RCC 7860 (cell line): ENCODE data around the gene M6PR.

Experiments
- DNase-seq: peaks from one replicate; pipeline ENCODE4 v3.0.0-alpha.2; 2015; ENCODE audit warnings: low spot score
- FAIRE-seq: peaks from 2 replicates; lab custom pipeline; 2012; peaks lifted over from hg19 to GRCh38; lab: Jason Lieb, UNC

Gene M6PR

DNA sequence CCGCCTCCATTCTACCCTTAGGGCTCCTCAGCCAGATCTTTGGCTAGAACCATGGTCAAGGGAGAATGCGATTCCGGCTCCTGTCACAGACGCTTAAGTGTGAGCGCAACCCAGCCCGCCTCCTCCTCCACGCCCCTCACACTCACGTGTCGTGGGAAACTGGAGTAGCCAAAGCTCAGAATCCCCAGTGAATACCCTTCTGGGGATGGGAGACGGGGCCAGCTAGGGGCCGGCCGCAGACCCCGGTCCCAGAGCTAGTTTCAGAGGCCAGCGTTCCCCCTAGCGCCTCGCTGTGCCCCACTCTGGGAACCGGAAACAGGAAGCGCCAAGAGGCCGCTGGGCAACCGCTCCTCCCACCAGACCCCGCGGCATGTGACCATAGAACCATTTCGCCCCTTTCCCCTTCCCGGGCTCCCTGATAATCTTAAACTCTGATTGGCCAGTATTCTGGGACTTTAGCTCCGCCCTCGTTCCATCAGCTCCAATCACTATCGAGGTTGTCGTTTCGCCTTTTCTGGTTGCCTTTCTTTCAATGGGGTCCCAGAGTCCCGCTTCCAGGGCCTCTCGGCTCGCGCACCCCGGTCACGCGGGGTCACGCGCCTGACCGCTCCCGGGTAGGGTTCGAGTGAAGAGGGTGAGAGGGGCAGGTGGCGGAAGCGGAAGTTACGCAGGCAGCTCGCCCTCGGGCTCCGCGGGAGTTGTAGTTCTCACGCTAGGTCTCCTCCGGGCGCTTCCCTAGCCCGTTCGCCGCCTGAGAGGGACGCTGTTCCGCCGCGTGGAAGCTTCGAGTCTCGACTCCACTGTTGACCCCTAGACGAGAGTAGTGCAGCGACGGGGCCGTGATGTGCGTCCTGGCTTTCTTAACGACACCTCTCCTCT is at the start of gene M6PR:
Gene M6PR, minus strand, starts transcription at position 304 of the 879 bp plus-strand sequence. CDS start 3,241 bp downstream, outside the sequence.
- DNase-seq (peak; percentile 86), FAIRE-seq (peak; percentile 82)

DNA sequence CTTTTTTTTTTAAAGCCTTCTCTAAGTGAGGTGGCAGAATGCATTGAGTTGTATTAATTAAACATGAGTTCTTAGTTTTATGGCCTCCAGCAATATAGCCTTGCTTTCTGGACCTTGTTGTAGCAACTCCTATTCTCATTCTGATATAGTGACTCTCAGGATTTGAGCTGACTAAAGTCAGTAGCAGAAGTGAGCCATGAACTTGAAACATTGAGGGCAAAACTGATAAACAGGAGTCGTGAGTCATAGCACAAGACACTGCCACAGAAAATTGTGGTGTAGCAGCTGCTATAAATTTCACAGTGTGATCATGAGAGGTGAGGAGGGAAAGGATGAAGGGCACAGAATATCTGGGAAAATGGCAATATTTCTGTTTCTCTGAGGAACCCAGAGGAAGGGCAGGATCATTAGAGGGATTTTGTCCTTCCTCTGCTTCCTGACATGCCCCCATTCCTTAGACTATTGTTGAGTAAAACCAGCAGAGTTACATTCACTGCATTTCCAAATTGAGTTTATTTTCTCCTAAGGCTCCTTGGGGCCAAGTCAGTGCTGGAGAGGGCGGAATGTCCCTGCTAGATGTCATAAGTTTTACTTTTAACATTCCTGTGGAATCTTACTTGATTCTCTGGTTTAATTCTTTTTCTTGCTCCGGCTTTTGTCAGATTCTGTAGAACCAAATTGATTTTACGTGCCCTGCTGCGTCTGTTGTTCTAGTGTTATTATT is 47.4 kb upstream of the M6PR start:
- FAIRE-seq (no peak), DNase-seq (peak; percentile 10)

DNA sequence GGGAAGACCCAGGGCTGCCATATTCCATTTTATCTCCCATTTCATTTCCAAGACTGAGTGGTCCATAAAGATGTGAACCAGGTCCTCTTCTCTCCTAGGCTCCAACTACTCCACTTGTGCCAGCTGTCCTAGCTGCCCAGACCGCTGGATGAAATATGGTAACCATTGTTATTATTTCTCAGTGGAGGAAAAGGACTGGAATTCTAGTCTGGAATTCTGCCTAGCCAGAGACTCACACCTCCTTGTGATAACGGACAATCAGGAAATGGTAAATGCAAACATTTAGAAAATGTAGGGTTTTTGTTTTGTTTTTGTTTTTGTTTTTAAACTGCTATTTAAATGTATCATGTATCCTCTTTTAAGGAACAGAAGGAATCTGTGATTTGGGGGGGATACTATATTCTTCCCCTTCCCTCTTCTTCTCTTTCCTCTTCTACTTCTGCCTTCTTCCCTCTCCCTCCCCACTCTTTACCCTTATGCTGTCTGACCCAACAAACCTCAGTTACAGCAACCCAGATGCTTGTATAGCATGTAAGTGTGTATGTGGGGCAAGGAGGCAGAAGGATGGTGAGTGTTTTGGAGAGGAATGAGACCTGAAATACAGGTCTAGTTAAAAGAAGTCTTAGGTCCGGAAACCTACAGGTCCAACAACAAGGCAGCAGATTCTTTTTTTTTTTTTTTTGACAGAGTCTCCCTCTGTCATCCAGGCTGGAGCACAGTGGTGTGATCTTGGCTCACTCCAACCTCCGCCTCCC is 45.8 kb upstream of the M6PR start:
- no peak for DNase-seq
- no peak for FAIRE-seq

DNA sequence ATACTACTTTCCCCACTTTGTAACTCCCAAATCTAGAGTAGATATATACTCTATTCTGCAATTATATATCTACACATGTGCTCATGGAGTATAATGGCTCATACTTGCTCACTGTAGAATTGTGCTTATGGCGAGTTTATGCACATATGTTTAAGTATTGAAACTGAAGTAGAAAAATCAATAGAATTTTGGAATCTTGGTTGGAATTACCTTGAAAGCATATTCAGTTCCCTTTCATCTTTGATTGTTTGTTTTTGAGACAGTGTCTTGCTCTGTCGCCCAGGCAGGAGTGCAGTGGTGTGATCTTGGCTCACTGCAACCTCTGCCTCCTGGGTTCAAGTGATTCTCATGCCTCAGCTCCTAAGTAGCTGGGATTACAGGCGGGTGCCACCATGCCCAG is 44.4 kb upstream of the M6PR start:
- FAIRE-seq (no peak), DNase-seq (no peak)

DNA sequence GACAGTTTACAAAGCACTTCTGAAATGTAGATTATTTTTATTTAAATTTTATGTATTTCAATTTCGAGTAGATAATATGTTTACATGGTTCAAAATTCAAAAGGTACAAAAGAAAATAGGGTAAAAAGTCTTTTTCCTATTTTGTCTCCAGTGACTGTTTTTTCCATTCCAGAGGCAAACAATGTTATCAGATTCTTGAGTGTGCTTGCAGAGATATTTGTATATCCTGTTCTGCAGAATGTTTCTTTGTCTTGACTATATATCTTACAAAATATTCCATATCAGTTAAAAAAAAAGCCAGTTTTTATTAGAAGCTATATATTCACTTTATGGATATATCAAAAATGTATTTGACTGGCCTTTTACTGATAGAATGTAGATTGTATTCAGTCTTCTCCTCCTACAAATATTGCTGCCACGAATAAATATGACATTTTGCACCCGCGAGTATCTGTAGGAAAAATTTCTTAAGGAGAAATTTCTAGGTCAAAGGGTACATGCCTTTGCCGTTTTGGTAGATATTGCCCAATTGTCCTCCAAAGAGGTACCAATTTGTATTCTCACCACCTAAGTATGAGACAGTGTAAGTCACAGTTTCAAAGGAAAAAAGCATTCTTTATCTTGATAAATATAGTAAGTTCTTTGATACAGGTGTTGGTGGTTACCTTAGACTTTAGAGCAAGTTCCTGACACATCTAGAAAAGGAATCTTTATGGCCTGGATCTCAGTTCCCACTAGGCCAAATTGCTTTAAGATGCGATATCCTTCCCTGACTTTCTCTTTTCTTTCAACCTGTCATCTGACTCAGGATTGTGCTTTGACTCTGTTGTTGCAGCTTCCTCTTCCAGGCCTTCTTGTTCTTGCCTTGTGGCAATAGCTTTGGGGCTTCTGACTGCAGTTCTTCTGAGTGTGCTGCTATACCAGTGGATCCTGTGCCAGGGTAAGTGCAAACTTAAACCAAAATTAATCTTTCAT is 42.2 kb upstream of the M6PR start:
- no peak for FAIRE-seq
- DNase-seq: no peak

DNA sequence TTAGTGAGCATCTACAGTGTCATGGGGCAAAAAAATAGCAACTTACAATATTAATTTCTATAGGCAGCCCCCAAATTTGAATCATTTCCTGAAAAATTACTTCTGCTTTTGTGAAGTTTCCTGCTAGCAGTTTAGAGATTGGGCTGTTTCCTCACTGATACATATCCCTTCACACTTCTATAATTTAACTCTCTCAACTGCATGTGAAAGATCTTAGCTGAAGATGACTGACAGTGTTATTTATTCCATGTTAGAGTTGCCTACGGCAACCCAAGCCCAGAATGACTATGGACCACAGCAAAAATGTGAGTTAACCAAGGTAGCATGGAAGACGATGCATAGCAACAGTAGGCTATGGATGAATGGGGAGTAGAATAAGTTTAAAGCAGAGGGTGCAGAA is 40.0 kb upstream of the M6PR start, which contains the start of gene KLRG1:
Gene KLRG1, plus strand, starts transcription at position 134 of the 400 bp plus-strand sequence. Its CDS starts 90 bp downstream, at position 224.
- DNase-seq (no peak), FAIRE-seq (no peak)

DNA sequence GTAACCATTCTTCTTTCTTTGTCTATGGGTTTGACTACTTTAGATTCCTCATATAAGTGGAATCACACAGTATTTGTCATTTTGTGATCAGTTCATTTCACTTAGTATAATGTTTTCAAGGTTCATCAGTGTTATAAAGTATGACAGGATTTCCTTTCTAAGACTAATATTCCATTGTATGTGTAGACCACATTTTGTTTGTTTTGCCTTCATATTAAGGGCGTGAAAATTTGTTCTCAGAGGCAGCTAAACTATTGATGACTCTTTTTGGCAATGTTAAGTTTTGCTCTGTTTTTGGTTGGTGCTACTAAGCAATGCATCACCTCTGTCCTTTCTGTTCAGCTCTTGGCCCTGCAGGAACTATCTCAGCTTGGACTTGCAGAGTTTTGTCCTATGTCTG is 38.2 kb upstream of the M6PR start:
- DNase-seq (no peak), FAIRE-seq (no peak)

DNA sequence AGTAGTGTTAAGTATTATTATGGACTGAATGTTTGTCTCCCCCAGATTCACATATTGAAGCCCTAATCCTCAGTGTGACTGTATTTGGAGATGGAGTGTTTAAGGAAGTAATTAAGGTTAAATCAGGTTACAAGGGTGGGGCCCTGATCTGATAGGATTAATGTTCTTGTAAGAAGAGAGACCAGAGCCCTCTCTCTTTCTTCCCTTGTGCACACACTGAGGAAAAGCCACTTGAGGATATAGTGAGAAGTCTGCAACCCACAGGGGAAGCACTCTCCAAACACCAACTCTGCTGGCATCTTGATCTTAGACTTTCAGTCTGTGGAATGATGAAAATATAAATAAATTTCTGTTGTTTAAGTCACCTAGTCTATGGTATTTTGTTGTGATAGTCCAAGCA is 37.7 kb upstream of the M6PR start:
- DNase-seq (no peak), FAIRE-seq (no peak)

DNA sequence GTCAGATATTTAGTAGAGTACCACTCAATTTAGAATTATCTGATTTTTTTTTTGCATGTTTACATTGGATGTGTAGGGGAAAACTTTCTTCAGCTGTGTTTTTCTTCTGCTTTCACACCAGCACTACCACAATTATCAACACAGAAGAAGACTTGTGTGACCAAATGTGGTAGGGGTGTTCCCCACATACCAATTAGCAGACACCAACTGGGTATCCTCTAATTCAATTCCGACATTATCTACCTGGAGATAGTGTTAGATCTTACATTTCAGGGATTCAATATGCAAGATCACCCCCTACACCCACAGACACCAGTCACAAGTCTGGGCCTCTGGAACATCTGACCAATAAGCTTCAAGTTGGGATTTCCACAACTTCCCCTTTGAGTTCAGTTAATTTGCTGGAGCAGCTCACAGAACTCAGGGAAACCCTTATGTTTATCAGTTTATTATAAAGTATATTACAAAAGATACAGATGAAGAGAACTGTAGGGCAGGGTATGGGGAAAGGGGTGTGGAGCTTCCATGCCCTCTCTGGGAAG is 35.8 kb upstream of the M6PR start:
- no peak for FAIRE-seq
- no peak for DNase-seq

DNA sequence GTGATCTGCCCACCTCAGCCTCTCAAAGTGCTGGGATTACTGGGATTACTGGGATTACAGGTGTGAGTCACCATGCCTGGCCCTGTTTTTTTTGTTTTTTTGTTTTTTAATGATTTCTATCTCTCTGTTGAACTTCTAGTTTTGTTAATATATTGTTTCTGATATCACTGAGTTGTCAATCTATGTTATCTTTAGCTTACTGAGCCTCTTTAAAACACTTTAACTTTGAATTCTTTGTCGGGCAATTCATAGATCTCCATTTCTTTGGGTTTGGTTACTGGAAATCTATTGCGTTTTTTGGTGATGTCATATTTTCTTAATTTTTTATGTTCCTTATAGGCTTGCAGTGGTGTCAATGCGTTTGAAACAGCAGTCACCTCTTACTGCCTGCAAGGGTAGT is 30.7 kb upstream of the M6PR start:
- DNase-seq: no peak
- no peak for FAIRE-seq

DNA sequence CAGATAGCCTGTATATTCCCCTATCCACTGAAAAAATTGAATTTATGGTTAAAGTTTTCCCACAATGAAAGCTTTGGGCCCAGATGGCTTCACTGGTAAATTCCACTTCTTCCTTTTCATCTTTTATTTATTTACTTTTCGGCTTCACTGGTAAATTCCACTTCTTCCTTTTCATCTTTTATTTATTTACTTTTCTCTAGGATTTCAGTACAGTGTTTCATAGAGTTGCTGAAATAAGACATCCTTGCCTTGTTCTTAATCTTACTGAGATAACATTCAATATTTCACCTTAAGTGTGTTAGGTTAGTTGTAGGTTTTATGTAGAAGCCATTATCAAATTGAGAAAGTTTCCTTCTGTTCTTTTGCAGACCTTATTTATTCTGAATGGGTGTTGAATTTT is 21.0 kb upstream of the M6PR start:
- no peak for FAIRE-seq

DNA sequence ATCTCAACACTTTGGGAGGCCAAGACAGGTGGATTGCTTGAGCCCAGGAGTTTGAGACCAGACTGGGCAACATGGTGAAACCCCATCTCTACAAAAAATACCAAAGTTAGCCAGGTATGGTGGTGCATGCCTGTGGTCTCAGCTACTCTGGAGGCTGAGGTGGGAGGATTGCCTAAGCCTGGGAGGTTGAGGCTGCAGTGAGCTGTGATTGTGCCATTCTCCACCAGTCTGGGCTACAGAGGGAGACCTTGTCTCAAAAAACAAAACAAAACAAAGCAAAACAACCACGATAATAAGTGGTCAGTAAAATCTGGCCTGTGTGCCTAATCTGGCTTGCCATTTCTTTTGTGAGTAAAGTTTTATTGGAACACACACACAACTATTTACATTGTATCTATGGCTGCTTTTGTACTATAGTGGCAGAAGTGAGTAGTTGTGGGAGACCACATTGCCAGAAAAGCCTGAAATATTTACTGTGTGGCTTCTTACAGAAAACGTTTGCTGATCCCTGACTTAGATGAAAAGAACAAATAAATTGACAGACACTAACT is 20.5 kb upstream of the M6PR start:
- no peak for FAIRE-seq

More for the DNA sequence above, 21.0 kb upstream of the M6PR start:
- no peak for DNase-seq

DNA sequence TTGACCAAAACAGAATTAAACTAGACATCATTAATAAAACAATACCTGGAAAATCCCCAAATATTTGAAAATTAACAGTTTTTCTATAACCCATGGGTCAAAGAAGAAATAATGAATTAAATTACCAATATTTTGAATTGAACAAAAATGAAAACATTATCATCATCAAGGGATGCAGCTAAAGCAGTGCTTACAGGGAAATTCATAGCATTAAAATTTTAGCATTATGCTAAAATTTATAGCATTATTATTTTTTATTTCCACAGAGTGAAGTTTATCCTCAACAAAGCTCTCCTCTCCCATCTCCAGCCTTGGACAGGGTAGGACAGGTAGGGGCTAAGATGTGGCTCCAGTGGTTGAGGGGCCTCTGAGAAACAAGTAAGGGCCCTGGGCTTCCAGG is 19.3 kb upstream of the M6PR start:
- FAIRE-seq: no peak
- DNase-seq: no peak

More for the DNA sequence above, 20.5 kb upstream of the M6PR start:
- DNase-seq: no peak

DNA sequence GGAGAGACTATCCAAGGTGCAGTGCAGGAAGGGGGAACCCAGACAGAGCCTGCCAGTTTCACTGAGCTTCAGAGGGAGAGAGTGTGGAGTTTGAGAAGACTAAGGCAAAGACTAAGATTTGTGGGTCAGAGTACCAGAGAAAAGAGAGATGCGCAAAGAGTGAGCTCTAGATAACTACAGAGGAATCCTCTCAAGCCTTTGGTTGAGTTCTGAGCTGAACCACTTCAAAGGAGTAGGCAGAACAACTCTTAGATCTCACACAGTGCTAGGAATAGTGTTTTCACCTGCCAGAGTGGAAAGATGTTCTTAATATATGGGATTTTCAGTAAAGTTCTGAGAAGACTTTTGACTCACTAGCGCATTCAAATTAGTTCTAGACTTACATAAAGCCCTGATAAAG is 10.7 kb upstream of the M6PR start:
- no peak for FAIRE-seq
- no peak for DNase-seq

DNA sequence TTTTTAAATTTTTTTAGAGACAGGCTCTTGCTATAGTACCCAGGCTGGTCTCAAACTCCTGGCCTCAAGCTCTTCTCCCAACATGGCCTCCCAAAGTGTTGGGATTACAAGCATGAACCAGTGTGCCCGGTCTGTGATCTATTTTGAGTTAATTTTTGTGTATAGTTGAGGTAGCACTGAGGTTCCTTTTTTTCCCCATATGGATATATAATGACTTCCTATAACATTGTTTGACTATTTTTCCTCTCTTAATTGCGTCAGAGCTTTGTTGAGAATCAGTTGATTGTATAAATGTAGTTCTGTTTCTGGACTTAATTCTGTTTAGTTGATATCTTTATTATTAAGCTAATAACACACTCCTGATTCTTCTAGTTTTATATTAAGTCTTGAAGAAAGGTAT is 8.6 kb upstream of the M6PR start:
- FAIRE-seq (no peak), DNase-seq (no peak)

DNA sequence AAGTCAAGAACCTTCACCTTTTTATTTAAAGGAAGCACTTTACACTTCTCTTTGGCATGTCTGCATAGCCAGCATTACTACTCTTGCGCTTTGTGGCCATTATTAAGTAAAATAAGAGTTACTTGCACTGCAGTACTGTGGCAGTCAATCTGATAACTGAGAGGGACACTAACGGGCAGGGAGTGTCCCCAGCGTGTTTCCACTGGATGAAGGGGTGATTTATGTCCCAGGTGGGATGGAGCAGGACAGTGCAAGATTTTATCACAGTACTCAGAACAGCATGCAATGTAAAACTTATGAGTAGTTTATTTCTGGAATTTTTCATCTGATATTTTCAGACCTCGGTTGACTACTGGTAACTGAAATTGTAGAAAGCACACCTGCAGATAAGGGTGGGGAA is 8.1 kb upstream of the M6PR start:
- FAIRE-seq (no peak), DNase-seq (no peak)

DNA sequence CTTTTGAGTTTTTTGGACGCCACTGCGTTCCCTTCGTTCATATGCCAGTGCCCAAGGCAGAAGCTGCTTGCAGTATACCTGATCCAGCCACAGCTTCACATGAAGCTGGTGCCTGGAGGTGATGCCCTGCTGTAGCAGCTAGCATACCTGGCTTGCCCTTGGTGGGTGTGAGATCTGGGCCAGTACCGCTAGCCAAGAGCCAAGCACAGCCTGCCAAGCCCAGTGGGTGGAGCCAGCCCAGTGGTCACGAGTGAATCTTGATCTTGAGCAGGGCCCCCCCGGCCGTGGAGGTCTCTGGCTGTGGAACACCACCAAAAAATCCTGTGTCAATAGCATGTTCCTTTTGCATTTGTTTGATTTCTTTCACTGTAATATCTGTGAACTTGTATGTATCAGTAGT is 7.3 kb upstream of the M6PR start:
- FAIRE-seq: no peak
- DNase-seq: no peak

DNA sequence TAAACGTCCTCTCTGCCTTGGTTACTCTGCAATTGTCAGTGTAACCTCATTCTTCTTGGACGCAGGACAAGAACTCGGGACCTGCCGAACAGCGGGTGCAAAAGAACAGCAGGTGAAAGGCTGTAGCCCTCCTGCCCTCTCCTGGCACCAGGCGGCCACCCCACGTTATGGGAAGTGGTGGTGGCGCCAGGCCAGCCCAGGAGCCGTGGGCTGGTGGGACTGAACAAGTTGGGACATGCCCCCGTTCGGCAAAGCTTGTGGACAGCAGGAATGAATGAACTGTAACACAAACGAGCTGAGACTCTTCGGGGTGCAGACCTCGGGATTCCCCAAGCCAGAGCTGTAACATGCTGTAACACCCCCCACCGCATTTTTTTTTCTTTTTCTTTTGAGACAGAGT is 6.6 kb upstream of the M6PR start:
- FAIRE-seq (no peak), DNase-seq (no peak)

DNA sequence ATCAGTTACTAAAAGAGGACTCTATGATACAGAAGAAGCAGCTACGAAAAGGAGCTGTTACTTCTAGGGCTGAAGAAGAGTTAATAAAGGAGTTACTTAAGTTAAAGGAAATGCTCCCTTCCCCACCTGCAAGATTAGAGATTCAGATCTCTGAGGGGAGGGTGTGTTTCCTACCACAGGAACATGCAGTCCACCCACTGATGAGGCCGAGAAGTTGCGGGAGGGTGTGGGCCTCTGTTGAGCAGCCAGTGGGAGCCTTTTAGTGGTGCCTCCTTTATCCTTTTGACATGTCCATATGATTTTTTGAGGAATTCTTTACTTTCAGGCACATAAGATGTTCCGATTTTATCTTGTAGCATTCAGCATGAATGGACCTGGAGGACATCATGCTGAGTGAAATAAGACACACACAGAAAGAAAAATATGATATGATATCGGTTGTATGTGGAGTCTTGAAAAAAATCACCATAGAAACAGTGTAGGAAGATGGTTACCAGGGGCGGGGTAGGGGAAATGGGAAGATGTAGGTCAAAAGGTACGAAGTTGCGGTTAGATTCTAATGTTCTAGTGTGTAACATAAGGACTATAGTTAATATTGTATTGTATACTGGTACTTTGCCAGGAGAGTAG is 4.4 kb upstream of the M6PR start:
- FAIRE-seq (no peak), DNase-seq (no peak)
